HepG2 (cell line): ENCODE measurements around the gene PC. TPM values are rescaled to one million over a fixed set of nuclear protein-coding genes. Genes with fewer than 3 reads are reported as not detected.

Source experiments
- DMTF1 ChIP-seq: sonication (generic); formaldehyde crosslinking; IDR thresholded peaks from 2 replicates; pipeline ENCODE4 v1.4.0; 2020; ENCODE audit warnings: mild to moderate bottlenecking, missing genetic modification reagents
- KLF15 ChIP-seq: sonication (generic); formaldehyde crosslinking; IDR thresholded peaks from 2 replicates; pipeline ENCODE4 v1.8.1; 2023; ENCODE audit warnings: borderline replicate concordance, mild to moderate bottlenecking, inconsistent platforms, missing genetic modification reagents, mixed read lengths
- PHF5A ChIP-seq: IDR thresholded peaks from one replicate; pipeline ENCODE4 v1.6.1; 2018; ENCODE audit warnings: low read depth, missing genetic modification reagents; ENCODE audit not compliant: unreplicated experiment
- PRDM15 ChIP-seq: sonication (generic); formaldehyde crosslinking; IDR thresholded peaks from 2 replicates; pipeline ENCODE4 v1.4.0; 2020; ENCODE audit warnings: missing genetic modification reagents
- RELA ChIP-seq: sonication (generic); formaldehyde crosslinking; IDR thresholded peaks from 2 replicates; pipeline ENCODE4 v1.4.0; 2020; ENCODE audit warnings: missing genetic modification reagents
- ZBTB26 ChIP-seq: IDR thresholded peaks from 2 replicates; pipeline ENCODE4 v1.6.1; 2016; ENCODE audit warnings: missing compliant biosample characterization, missing genetic modification reagents, borderline replicate concordance
- ZHX2 ChIP-seq, 2 experiments: sonication (generic) in 1 of 2; formaldehyde crosslinking in 1 of 2; IDR thresholded peaks; 2 replicates each; pipeline versions ENCODE4 v1.6.1 to v1.9.0; 2014 to 2022; ENCODE audit warnings: antibody characterized with exemption in 1 of 2, borderline replicate concordance in 1 of 2, inconsistent platforms in 1 of 2, low read depth in 1 of 2, missing genetic modification reagents in 1 of 2
- ZNF235 ChIP-seq: sonication (generic); formaldehyde crosslinking; IDR thresholded peaks from 2 replicates; pipeline ENCODE4 v1.8.1; 2023; ENCODE audit warnings: mild to moderate bottlenecking, missing genetic modification reagents, borderline replicate concordance
- ZNF275 ChIP-seq: sonication (generic); formaldehyde crosslinking; IDR thresholded peaks from 2 replicates; pipeline ENCODE4 v1.8.0; 2022; ENCODE audit warnings: missing genetic modification reagents, mild to moderate bottlenecking, inconsistent platforms, borderline replicate concordance
- ZNF496 ChIP-seq: sonication (generic); formaldehyde crosslinking; IDR thresholded peaks from 2 replicates; pipeline ENCODE4 v1.8.1; 2023; ENCODE audit warnings: mild to moderate bottlenecking, moderate library complexity, missing genetic modification reagents; ENCODE audit not compliant: insufficient replicate concordance
- polyA plus RNA-seq, 8 experiments: library from polyadenylated mRNA; depleted of rRNA in 3 of 8; stranded (reverse) in 7 of 8; unstranded in 1 of 8; fragments of >200 nt; fragmentation: Illumina TruSeq in 4 of 8; extraction: Trizol in 4 of 8; gene quantifications; 2 replicates each; pipeline versions ENCODE4 v1.2.1 to v1.2.3, GENCODE V29; 2011 to 2016; ENCODE audit warnings: low read depth in 4 of 8, missing spikeins in 1 of 8, mixed read lengths in 1 of 8; ENCODE audit not compliant: insufficient read depth in 1 of 8
- total RNA-seq, 5 experiments: library from RNA; depleted of rRNA; stranded (reverse); fragments of >200 nt; fragmentation: Illumina TruSeq; extraction: Trizol; gene quantifications; 2 replicates each; pipeline ENCODE4 v1.2.3, GENCODE V29; 2016; ENCODE audit warnings: low read depth in 1 of 5

The PC gene
- total and polyA plus RNA-seq, 2 of the 13 experiments (the other 11 are each of a cell fraction or from before 2014, with no cell fraction given): 29.0 to 39.0 TPM

- TF ChIP-seq DMTF1 (CRISPR knock-in tag) (no peak), ZNF275 (no peak), PHF5A (no peak), ZNF496 (CRISPR knock-in tag) (no peak), ZNF235 (no peak), KLF15 (no peak), RELA (no peak), ZBTB26 (CRISPR knock-in tag) (no peak), PRDM15 (no peak), ZHX2 (IDR thresholded peaks at IDR 0.05; ENCODE audit: low read depth) (no peak), ZHX2 (CRISPR knock-in tag; IDR thresholded peaks at IDR 0.05; ENCODE audit: borderline replicate concordance) (no peak)
Observed at GRCh38 chr11:66885950-66886440, 72.2 kb downstream of the PC start (continued).
